ENCODE data around the gene TMEM88. TPM values are rescaled to one million over a fixed set of nuclear protein-coding genes. Genes with fewer than 3 reads are reported as not detected.

The TMEM88 gene
- total RNA-seq, 1 experiment from 2014 or later = 11.3 TPM

- no peak overlapping the region for H4K5ac ChIP-seq (ENCODE audit: insufficient read length, low read depth, low read length)
- no peaks in the 10 kb centered on the region for H3K79me1 ChIP-seq (ENCODE audit: insufficient read depth, low read depth, low read length, poor library complexity, severe bottlenecking)
- no peak overlapping the region for H4K91ac ChIP-seq (ENCODE audit: insufficient read length, low read depth, low read length)
- no peak overlapping the region for H3T11ph ChIP-seq (ENCODE audit: low read length)
- H3K4me1 ChIP-seq (ENCODE audit: insufficient read depth, low read length) = no peaks in the 10 kb centered on the region
- no peak overlapping the region for H3K4me2 ChIP-seq (ENCODE audit: insufficient read depth, insufficient read length, low read length)
- H3K18ac ChIP-seq (ENCODE audit: insufficient read length, low read depth, low read length) = no peak overlapping the region
- Mint-ChIP-seq H3K36me3 (ENCODE audit: insufficient read depth in 1 of 3, low read depth in 3 of 3) (peaks cover 8 to 62% (median 26%) of the 10 kb centered on the region in 3 experiments; a peak in 6 of 7 replicates), H3K27me3 (ENCODE audit: low read depth) (no peaks in the 10 kb centered on the region), H3K4me3 (peak overlapping the region in 1 of 2 experiments; percentile 53; a peak in 1 of 5 replicates), H3K27ac (no peak overlapping the region), H3K4me1 (peaks cover 0 to 4% of the 10 kb centered on the region in 2 experiments; a peak in 3 of 4 replicates), H3K9me3 (no peaks in the 10 kb centered on the region)
- no peak overlapping the region for H3K9ac ChIP-seq (ENCODE audit: extremely low read depth, insufficient read length, low read length)
- H3K27ac ChIP-seq (ENCODE audit: insufficient read length, low read depth, low read length) = no peak overlapping the region
- no peaks in the 10 kb centered on the region for H3K9me3 ChIP-seq (ENCODE audit: control insufficient read depth, low read depth, low read length)
- no peak overlapping the region for H2BK5ac ChIP-seq (ENCODE audit: insufficient read length, low read length)
- H3K79me2 ChIP-seq (ENCODE audit: insufficient read depth, low read length) = no peaks in the 10 kb centered on the region
- DNase-seq = no peak
- no peaks in the 10 kb centered on the region for H3K27me3 ChIP-seq (ENCODE audit: insufficient read depth, low read length)
- no peak overlapping the region for H2AK5ac ChIP-seq (ENCODE audit: insufficient read length, low read length)
- no peaks in the 10 kb centered on the region for H3K23me2 ChIP-seq (ENCODE audit: insufficient read length, low read depth, low read length, poor library complexity, severe bottlenecking)
- no peak overlapping the region for H2BK120ac ChIP-seq (ENCODE audit: low read depth, low read length, poor library complexity, severe bottlenecking)
- H3K14ac ChIP-seq (ENCODE audit: insufficient read depth, low read length) = no peak overlapping the region
- no peak overlapping the region for H3K23ac ChIP-seq (ENCODE audit: insufficient read length, low read depth, low read length)
- no peak overlapping the region for H4K8ac ChIP-seq (replicated peaks; ENCODE audit: insufficient read length, low read depth, low read length)
- H2AFZ ChIP-seq (ENCODE audit: low read length) = no peak overlapping the region
- no peak overlapping the region for H2BK12ac ChIP-seq (ENCODE audit: insufficient read length, low read depth, low read length)
- H3K4ac ChIP-seq (ENCODE audit: low read depth, low read length) = no peak overlapping the region
- WGBS (ENCODE audit: extremely low coverage, insufficient read length, low lambda C conversion rate) = no CpG with 5 or more reads among the region's 9 CpGs
- no peak overlapping the region for H3K56ac ChIP-seq (ENCODE audit: insufficient read length, low read depth, low read length)
- no peak overlapping the region for H2BK20ac ChIP-seq (ENCODE audit: low read depth, low read length, poor library complexity, severe bottlenecking)
- TF ChIP-seq CTCF (conservative IDR thresholded peaks at IDR 0.05) = no peak
- H4K20me1 ChIP-seq (ENCODE audit: control insufficient read depth, insufficient read depth, insufficient read length) = no peaks in the 10 kb centered on the region
- no peak overlapping the region for H2BK15ac ChIP-seq (ENCODE audit: low read depth, low read length)
Measured at GRCh38 chr17:7894226-7894625, 39.4 kb downstream of the TMEM88 start.
